HepG2 (cell line): ENCODE data around the gene ZNF615. TPM values are rescaled to one million over a fixed set of nuclear protein-coding genes. Genes with fewer than 3 reads are reported as not detected.

Experiments used
- DNMT3B ChIP-seq: conservative IDR thresholded peaks from 2 replicates; pipeline ENCODE4 v1.6.1; 2016; ENCODE audit warnings: missing biosample characterization, control low read depth
- KAT8 ChIP-seq: IDR thresholded peaks from 2 replicates; pipeline ENCODE4 v1.6.1; 2016; ENCODE audit warnings: missing genetic modification reagents, missing compliant biosample characterization
- NFATC3 ChIP-seq: sonication (generic); formaldehyde crosslinking; IDR thresholded peaks from 2 replicates; pipeline ENCODE4 v1.5.1; 2020; ENCODE audit warnings: mild to moderate bottlenecking, missing genetic modification reagents
- NPAS2 ChIP-seq: sonication (generic); formaldehyde crosslinking; IDR thresholded peaks from 2 replicates; pipeline ENCODE4 v1.8.0; 2022; ENCODE audit warnings: mild to moderate bottlenecking, missing genetic modification reagents, borderline replicate concordance
- TMF1 ChIP-seq: sonication (generic); formaldehyde crosslinking; IDR thresholded peaks from 2 replicates; pipeline ENCODE4 v1.8.1; 2022; ENCODE audit warnings: low read depth, missing genetic modification reagents
- TSC22D2 ChIP-seq: sonication (generic); formaldehyde crosslinking; IDR thresholded peaks from 2 replicates; pipeline ENCODE4 v1.5.1; 2020; ENCODE audit warnings: missing genetic modification reagents, mild to moderate bottlenecking, borderline replicate concordance
- U2AF1 ChIP-seq: fragments of 200-400 bp; formaldehyde crosslinking; optimal IDR thresholded peaks from 2 replicates; pipeline ENCODE3; 2017; ENCODE audit warnings: mild to moderate bottlenecking, low read depth, low read length
- ZNF383 ChIP-seq: sonication (generic); formaldehyde crosslinking; IDR thresholded peaks from 2 replicates; pipeline ENCODE4 v1.4.0; 2020; ENCODE audit warnings: missing genetic modification reagents, mild to moderate bottlenecking, borderline replicate concordance
- ZNF768 ChIP-seq: sonication (generic); formaldehyde crosslinking; IDR thresholded peaks from 2 replicates; pipeline ENCODE4 v1.4.0; 2020; ENCODE audit warnings: missing genetic modification reagents
- polyA plus RNA-seq, 8 experiments: library from polyadenylated mRNA; depleted of rRNA in 3 of 8; stranded (reverse) in 7 of 8; unstranded in 1 of 8; fragments of >200 nt; fragmentation: Illumina TruSeq in 4 of 8; extraction: Trizol in 4 of 8; gene quantifications; 2 replicates each; pipeline versions ENCODE4 v1.2.1 to v1.2.3, GENCODE V29; 2011 to 2016; ENCODE audit warnings: low read depth in 4 of 8, missing spikeins in 1 of 8, mixed read lengths in 1 of 8; ENCODE audit not compliant: insufficient read depth in 1 of 8
- total RNA-seq, 5 experiments: library from RNA; depleted of rRNA; stranded (reverse); fragments of >200 nt; fragmentation: Illumina TruSeq; extraction: Trizol; gene quantifications; 2 replicates each; pipeline ENCODE4 v1.2.3, GENCODE V29; 2016; ENCODE audit warnings: low read depth in 1 of 5
- TF ChIP-seq, protein P1 (sequence below): sonication (generic); formaldehyde crosslinking; IDR thresholded peaks from 2 replicates; pipeline ENCODE4 v1.4.0; 2020; ENCODE audit warnings: missing genetic modification reagents, borderline replicate concordance
- TF ChIP-seq, protein P2 (sequence below): sonication (generic); formaldehyde crosslinking; IDR thresholded peaks from 2 replicates; pipeline ENCODE4 v1.5.0; 2020; ENCODE audit warnings: mild to moderate bottlenecking, missing genetic modification reagents, borderline replicate concordance
- TF ChIP-seq, protein P3 (sequence below): sonication (generic); formaldehyde crosslinking; conservative IDR thresholded peaks from 2 replicates; pipeline ENCODE4 v1.8.0; 2022; ENCODE audit warnings: missing genetic modification reagents
- TF ChIP-seq, protein P4 (sequence below): sonication (generic); formaldehyde crosslinking; IDR thresholded peaks from 2 replicates; pipeline ENCODE4 v1.8.0; 2022; ENCODE audit warnings: missing genetic modification reagents, low read depth, mild to moderate bottlenecking, borderline replicate concordance
- TF ChIP-seq, protein P5 (sequence below): sonication (generic); formaldehyde crosslinking; IDR thresholded peaks from 2 replicates; pipeline ENCODE4 v1.8.0; 2022; ENCODE audit warnings: mild to moderate bottlenecking, missing genetic modification reagents, moderate library complexity
- TF ChIP-seq, protein P6 (sequence below): sonication (generic); formaldehyde crosslinking; IDR thresholded peaks from 2 replicates; pipeline ENCODE4 v1.4.0; 2020; ENCODE audit warnings: missing genetic modification reagents, borderline replicate concordance

ZNF615 gene
- total and polyA plus RNA-seq, 2 of the 13 experiments (the other 11 are each of a cell fraction or from before 2014, with no cell fraction given): 5.2 to 7.8 TPM

DNA sequence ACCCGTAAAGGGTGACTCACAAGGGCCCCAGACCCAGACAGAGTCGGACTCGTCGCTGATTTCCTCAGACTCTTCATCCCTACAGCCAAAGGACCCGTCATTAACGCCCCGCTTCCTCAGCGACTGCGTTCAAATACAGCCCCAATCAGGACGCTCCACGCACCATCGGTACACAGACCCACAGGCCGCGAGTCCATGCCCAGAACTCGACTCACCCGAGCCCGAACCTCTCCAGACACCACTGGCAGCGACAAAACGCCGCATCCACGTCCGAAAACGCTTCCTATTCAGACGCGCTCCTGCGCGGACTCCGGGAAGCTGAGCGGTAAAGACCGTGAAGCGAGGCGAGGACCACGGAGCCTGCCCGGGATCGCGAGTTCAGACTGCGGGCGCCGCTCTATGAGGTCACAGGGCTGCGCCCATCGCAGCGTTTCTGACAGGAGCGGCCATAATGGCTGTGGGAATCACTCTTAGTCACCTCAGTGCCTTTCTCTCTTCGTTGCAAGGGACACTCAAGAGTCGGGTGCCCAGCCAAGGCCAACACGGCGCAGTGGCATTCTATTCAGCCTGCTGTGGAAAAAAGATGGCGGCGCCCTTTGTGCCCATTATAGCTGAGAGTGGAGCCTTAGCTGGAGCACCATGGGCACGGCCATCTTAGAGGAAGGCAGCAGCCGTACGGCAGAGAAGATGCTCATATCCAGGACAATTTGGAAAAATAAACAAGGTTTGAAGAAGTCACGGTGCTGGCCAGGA lies 20.2 kb upstream of the ZNF615 start, which contains the start of gene ZNF614 (continued):
- TF ChIP-seq ZNF383: no peak
- peak; percentile 84; the same call in 1 of the 2 replicates for TF ChIP-seq TMF1 (CRISPR knock-in tag)
- TF ChIP-seq U2AF1: peak; percentile 58
- peak; percentile 92; the same call in 1 of the 2 replicates for TF ChIP-seq KAT8 (CRISPR knock-in tag)
- TF ChIP-seq, protein P1, sequence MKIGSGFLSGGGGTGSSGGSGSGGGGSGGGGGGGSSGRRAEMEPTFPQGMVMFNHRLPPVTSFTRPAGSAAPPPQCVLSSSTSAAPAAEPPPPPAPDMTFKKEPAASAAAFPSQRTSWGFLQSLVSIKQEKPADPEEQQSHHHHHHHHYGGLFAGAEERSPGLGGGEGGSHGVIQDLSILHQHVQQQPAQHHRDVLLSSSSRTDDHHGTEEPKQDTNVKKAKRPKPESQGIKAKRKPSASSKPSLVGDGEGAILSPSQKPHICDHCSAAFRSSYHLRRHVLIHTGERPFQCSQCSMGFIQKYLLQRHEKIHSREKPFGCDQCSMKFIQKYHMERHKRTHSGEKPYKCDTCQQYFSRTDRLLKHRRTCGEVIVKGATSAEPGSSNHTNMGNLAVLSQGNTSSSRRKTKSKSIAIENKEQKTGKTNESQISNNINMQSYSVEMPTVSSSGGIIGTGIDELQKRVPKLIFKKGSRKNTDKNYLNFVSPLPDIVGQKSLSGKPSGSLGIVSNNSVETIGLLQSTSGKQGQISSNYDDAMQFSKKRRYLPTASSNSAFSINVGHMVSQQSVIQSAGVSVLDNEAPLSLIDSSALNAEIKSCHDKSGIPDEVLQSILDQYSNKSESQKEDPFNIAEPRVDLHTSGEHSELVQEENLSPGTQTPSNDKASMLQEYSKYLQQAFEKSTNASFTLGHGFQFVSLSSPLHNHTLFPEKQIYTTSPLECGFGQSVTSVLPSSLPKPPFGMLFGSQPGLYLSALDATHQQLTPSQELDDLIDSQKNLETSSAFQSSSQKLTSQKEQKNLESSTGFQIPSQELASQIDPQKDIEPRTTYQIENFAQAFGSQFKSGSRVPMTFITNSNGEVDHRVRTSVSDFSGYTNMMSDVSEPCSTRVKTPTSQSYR (CRISPR knock-in tag): no peak
- no peak for TF ChIP-seq NPAS2 (CRISPR knock-in tag)
- TF ChIP-seq DNMT3B (CRISPR knock-in tag): no peak
- TF ChIP-seq, protein P2, sequence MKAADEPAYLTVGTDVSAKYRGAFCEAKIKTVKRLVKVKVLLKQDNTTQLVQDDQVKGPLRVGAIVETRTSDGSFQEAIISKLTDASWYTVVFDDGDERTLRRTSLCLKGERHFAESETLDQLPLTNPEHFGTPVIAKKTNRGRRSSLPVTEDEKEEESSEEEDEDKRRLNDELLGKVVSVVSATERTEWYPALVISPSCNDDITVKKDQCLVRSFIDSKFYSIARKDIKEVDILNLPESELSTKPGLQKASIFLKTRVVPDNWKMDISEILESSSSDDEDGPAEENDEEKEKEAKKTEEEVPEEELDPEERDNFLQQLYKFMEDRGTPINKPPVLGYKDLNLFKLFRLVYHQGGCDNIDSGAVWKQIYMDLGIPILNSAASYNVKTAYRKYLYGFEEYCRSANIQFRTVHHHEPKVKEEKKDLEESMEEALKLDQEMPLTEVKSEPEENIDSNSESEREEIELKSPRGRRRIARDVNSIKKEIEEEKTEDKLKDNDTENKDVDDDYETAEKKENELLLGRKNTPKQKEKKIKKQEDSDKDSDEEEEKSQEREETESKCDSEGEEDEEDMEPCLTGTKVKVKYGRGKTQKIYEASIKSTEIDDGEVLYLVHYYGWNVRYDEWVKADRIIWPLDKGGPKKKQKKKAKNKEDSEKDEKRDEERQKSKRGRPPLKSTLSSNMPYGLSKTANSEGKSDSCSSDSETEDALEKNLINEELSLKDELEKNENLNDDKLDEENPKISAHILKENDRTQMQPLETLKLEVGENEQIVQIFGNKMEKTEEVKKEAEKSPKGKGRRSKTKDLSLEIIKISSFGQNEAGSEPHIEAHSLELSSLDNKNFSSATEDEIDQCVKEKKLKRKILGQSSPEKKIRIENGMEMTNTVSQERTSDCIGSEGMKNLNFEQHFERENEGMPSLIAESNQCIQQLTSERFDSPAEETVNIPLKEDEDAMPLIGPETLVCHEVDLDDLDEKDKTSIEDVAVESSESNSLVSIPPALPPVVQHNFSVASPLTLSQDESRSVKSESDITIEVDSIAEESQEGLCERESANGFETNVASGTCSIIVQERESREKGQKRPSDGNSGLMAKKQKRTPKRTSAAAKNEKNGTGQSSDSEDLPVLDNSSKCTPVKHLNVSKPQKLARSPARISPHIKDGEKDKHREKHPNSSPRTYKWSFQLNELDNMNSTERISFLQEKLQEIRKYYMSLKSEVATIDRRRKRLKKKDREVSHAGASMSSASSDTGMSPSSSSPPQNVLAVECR (CRISPR knock-in tag): peak; percentile 96
- TF ChIP-seq, protein P3, sequence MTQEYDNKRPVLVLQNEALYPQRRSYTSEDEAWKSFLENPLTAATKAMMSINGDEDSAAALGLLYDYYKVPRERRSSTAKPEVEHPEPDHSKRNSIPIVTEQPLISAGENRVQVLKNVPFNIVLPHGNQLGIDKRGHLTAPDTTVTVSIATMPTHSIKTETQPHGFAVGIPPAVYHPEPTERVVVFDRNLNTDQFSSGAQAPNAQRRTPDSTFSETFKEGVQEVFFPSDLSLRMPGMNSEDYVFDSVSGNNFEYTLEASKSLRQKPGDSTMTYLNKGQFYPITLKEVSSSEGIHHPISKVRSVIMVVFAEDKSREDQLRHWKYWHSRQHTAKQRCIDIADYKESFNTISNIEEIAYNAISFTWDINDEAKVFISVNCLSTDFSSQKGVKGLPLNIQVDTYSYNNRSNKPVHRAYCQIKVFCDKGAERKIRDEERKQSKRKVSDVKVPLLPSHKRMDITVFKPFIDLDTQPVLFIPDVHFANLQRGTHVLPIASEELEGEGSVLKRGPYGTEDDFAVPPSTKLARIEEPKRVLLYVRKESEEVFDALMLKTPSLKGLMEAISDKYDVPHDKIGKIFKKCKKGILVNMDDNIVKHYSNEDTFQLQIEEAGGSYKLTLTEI (CRISPR knock-in tag): no peak
- TF ChIP-seq, protein P4, sequence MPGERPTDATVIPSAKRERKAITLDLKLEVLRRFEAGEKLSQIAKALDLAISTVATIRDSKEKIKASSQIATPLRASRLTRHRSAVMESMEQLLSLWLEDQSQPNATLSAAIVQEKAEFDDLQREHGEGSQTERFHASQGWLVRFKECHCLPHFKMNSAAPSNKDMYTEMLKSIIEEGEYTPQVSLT (CRISPR knock-in tag): no peak
- TF ChIP-seq, protein P5, sequence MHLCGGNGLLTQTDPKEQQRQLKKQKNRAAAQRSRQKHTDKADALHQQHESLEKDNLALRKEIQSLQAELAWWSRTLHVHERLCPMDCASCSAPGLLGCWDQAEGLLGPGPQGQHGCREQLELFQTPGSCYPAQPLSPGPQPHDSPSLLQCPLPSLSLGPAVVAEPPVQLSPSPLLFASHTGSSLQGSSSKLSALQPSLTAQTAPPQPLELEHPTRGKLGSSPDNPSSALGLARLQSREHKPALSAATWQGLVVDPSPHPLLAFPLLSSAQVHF (CRISPR knock-in tag): no peak
- peak; percentile 77; the same call in 1 of the 2 replicates for TF ChIP-seq TSC22D2
- peak; percentile 65 for TF ChIP-seq ZNF768 (CRISPR knock-in tag)
- TF ChIP-seq, protein P6, sequence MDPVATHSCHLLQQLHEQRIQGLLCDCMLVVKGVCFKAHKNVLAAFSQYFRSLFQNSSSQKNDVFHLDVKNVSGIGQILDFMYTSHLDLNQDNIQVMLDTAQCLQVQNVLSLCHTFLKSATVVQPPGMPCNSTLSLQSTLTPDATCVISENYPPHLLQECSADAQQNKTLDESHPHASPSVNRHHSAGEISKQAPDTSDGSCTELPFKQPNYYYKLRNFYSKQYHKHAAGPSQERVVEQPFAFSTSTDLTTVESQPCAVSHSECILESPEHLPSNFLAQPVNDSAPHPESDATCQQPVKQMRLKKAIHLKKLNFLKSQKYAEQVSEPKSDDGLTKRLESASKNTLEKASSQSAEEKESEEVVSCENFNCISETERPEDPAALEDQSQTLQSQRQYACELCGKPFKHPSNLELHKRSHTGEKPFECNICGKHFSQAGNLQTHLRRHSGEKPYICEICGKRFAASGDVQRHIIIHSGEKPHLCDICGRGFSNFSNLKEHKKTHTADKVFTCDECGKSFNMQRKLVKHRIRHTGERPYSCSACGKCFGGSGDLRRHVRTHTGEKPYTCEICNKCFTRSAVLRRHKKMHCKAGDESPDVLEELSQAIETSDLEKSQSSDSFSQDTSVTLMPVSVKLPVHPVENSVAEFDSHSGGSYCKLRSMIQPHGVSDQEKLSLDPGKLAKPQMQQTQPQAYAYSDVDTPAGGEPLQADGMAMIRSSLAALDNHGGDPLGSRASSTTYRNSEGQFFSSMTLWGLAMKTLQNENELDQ: 0 out of 2 replicates have a peak, but pooled peaks have one; percentile 7
- 0 out of 2 replicates have a peak, but pooled peaks have one; percentile 68 for TF ChIP-seq NFATC3 (CRISPR knock-in tag)
